SK-N-SH (cell line): ENCODE results near the gene KCNC4.

Experiments used
- EZH2phosphoT487 ChIP-seq: fragments of 200-600 bp; sonication (generic); IDR thresholded peaks from 2 replicates; pipeline ENCODE4 v1.6.1; 2017; ENCODE audit warnings: low read depth, mixed run types, mild to moderate bottlenecking, antibody characterized with exemption, moderate library complexity, borderline replicate concordance
- TF ChIP-seq, protein P1 (sequence below): fragments of 200-600 bp; sonication (generic); IDR thresholded peaks from 2 replicates; pipeline ENCODE4 v1.6.1; 2017; ENCODE audit warnings: antibody characterized with exemption, mild to moderate bottlenecking, moderate library complexity

DNA sequence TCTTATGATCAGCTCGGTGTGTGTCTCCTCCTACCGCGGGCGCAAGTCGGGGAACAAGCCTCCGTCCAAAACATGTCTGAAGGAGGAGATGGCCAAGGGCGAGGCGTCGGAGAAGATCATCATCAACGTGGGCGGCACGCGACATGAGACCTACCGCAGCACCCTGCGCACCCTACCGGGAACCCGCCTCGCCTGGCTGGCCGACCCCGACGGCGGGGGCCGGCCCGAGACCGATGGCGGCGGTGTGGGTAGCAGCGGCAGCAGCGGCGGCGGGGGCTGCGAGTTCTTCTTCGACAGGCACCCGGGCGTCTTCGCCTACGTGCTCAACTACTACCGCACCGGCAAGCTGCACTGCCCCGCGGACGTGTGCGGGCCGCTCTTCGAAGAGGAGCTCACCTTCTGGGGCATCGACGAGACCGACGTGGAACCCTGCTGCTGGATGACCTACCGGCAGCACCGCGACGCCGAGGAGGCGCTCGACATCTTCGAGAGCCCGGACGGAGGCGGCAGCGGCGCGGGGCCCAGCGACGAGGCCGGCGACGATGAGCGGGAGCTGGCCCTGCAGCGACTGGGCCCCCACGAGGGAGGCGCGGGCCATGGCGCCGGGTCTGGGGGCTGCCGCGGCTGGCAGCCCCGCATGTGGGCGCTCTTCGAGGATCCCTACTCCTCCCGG, 1.5 kb downstream of the KCNC4 start:
- no peak for TF ChIP-seq EZH2phosphoT487
- TF ChIP-seq, protein P1, sequence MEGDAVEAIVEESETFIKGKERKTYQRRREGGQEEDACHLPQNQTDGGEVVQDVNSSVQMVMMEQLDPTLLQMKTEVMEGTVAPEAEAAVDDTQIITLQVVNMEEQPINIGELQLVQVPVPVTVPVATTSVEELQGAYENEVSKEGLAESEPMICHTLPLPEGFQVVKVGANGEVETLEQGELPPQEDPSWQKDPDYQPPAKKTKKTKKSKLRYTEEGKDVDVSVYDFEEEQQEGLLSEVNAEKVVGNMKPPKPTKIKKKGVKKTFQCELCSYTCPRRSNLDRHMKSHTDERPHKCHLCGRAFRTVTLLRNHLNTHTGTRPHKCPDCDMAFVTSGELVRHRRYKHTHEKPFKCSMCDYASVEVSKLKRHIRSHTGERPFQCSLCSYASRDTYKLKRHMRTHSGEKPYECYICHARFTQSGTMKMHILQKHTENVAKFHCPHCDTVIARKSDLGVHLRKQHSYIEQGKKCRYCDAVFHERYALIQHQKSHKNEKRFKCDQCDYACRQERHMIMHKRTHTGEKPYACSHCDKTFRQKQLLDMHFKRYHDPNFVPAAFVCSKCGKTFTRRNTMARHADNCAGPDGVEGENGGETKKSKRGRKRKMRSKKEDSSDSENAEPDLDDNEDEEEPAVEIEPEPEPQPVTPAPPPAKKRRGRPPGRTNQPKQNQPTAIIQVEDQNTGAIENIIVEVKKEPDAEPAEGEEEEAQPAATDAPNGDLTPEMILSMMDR, result no peak
